WI38 (cell line): ENCODE data around the gene NCF2.

Experiments
- H3K4me3 ChIP-seq: 2 replicates; pipeline ENCODE4 v1.5.1; 2011; ENCODE audit warnings: low read depth, mild to moderate bottlenecking, control low read depth, low read length
- CTCF ChIP-seq: IDR thresholded peaks from 2 replicates; pipeline ENCODE4 v1.5.1; 2012; ENCODE audit warnings: low read depth, mild to moderate bottlenecking, control low read depth, low read length

NCF2 gene

GRCh38 chr1:183575606-183576005 is 14.7 kb downstream of the NCF2 start:
- H3K4me3 ChIP-seq = no peak overlapping the region
- TF ChIP-seq CTCF = no peak

GRCh38 chr1:183572721-183573120 is 17.5 kb downstream of the NCF2 start:
- no peak overlapping the region for H3K4me3 ChIP-seq
- no peak for TF ChIP-seq CTCF

- TF ChIP-seq CTCF = no peak
Observed at GRCh38 chr1:183571678-183572268, 18.5 kb downstream of the NCF2 start.

GRCh38 chr1:183570451-183570850 is 19.8 kb downstream of the NCF2 start:
- H3K4me3 ChIP-seq = no peak overlapping the region
- no peak for TF ChIP-seq CTCF

More at GRCh38 chr1:183571678-183572268, 18.5 kb downstream of the NCF2 start:
- H3K4me3 ChIP-seq = no peak overlapping the region

- H3K4me3 ChIP-seq = no peak overlapping the region
- TF ChIP-seq CTCF = no peak
Observed at GRCh38 chr1:183569801-183570200, 20.5 kb downstream of the NCF2 start.

GRCh38 chr1:183569141-183569540 is 21.1 kb downstream of the NCF2 start:
- TF ChIP-seq CTCF = no peak
- no peak overlapping the region for H3K4me3 ChIP-seq

GRCh38 chr1:183568176-183569021 is 21.9 kb downstream of the NCF2 start:
- TF ChIP-seq CTCF = no peak

More at GRCh38 chr1:183568176-183569021, 21.9 kb downstream of the NCF2 start:
- H3K4me3 ChIP-seq = no peak overlapping the region
